LNCaP clone FGC (cell line): Measurements from ENCODE around the gene NAV1.

Source experiments
- DNase-seq: peaks from one replicate; pipeline ENCODE4 v3.0.0-alpha.2; 2011; ENCODE audit warnings: low read depth
- H3K4me3 ChIP-seq: 2 replicates; pipeline ENCODE4 v1.5.1; 2011; ENCODE audit warnings: mild to moderate bottlenecking, low read depth, low read length, control low read depth
- CTCF ChIP-seq: IDR thresholded peaks from 2 replicates; pipeline ENCODE4 v1.5.1; 2012; ENCODE audit warnings: mild to moderate bottlenecking; ENCODE audit not compliant: control insufficient read depth, insufficient read depth; ENCODE audit errors: extremely low read depth

The NAV1 gene

DNA sequence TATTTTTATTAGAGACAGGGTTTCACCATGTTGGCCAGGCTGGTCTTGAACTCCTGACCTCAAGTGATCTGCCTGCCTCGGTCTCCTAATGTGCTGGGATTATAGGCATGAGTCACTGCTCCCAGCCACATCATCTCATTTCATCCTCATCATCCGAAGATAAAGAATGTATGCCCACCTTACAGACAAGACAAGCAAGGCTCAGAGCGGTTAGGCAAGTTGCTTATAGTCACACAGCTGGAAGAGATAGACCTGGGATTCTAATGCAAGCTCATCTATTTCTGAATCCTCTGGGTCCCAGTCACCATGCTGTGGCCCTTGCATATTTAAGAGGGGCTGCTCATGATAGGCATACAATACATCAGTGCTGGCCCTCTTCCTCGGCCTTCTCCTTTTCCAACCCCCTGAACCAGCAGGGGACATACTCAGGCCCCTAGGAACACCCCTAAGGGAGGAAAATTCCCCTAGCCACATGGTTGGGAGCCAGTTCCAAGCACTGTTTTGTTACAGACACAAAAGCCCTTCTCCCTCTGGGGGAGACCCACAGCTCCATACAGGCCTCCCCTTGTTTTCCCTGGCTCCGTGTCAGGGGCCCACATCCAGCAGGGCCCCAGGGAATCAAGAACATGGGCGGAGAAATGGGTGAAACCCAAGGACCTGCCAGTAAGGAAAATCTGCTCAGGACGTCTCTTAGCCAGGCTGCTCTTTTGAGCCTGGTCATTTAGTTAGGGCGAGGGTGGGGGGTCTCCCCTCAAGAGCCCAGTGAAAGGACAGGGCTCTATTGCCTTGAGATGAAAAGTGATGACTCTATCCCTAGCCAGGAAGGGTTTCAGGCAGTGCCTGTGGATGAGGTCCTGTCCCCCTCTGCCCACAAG is 38.9 kb upstream of the NAV1 start:
- DNase-seq, result no peak
- no peak overlapping the region for H3K4me3 ChIP-seq
- no peak for TF ChIP-seq CTCF

DNA sequence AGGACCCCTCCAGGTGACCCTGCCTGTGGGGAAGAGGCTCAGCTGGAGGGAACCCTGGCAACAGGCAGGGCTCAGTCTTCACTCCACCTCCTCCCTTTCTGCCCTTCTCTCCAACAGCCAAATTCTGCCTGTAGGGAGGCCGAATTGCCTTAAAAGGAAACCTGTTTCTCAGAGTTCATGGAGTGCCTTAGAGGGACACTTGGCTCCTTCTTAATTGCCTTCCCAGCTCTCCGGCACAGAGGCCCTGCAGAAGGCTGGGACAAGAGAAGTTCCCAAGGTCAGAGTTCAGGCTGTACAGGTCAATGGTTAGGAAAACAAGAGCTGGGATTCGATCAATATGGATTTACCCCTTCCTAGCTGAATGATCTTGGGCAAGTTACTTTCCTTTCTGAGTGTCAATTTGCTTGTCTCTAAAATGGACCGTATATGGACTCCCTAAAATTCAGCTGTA is 38.2 kb upstream of the NAV1 start:
- no peak for DNase-seq
- no peak for TF ChIP-seq CTCF
- H3K4me3 ChIP-seq, result no peak overlapping the region

DNA sequence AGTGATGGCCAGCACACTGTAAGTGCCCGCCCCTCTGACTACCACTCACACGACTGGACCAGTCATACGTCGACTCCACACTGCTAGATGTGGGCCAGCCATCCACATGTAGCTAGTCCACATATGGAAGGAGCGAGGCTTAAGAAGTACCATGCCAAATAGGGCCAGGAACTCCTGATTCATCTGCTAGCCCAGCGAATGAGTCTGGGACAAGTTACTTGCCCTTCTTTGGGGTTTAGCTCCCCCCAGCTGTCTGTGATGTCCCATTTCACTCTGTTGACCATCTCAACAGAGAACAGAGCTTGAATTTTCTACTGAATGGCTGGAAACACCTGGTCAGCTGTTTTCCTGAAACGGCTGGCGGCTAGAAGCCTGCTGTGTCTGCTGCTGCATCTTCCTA is 37.8 kb upstream of the NAV1 start:
- DNase-seq, result no peak
- H3K4me3 ChIP-seq, result no peak overlapping the region
- TF ChIP-seq CTCF, result no peak

DNA sequence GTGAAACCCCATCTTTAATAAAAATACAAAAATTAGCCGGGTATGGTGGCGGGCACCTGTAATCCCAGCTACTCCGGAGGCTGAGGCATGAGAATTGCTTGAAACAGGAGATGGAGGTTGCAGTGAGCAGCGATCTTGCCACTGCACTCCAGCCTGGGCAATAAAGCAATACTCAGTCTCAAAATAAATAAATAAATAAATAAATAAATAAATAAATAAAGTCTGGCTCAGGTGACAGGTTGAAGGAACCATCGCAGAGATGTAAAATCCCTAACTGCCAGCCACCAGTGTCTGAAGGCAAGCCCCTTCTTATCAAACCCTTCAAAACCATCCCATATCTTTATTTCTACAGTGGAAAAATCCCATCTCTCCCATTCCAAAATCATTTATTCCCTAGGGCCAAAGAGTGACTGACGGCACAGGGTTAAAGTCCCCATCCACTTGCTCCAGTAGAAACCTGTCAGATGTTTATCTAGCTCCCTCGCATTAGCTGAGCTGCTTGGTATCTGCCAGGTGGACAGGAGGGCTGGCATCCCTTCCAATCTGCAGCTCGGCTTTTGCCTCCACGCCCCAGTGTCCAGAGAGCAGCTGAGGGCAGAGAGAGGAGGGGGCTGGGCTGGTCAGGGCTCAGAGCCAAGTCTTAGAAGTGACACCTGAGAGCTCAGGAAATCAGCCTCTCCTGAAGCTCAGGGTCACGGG is 37.0 kb upstream of the NAV1 start:
- TF ChIP-seq CTCF, result no peak
- peak; percentile 56 for DNase-seq
- H3K4me3 ChIP-seq, result no peak overlapping the region

DNA sequence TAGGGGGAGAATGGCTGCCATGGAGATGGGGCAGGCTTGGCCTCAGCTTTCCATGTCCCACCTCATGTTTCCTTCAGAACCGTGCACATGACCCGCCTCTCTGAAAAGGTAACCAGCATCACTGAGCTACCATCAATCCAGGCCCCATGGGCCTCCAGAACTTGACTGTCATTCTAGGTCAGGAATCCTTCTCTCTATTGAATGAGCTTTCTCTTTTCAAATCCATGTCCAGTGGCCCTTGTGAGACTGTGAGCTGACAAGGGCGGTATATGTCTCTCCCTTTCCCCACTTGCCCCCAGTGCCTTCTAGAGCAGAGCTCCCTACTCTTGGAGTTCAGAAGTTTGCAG is 36.4 kb upstream of the NAV1 start:
- no peak for TF ChIP-seq CTCF
- no peak overlapping the region for H3K4me3 ChIP-seq
- DNase-seq, result no peak

GRCh38 chr1:201503397-201504176 is 35.3 kb upstream of the NAV1 start:
- no peak for TF ChIP-seq CTCF
- no peak for DNase-seq
- H3K4me3 ChIP-seq, result no peak overlapping the region
